Tibial nerve (tissue), 4 donors: ENCODE data around the gene IER3.

Experiments used
- CTCF ChIP-seq, 5 experiments: fragments of 200-600 bp in 3 of 5; fragments of 450-650 bp in 2 of 5; sonication (generic) in 3 of 5; IDR thresholded peaks; one replicate each; pipeline ENCODE4 v1.5.1; 2016 to 2019; ENCODE audit warnings: antibody characterized with exemption in 5 of 5, mild to moderate bottlenecking in 3 of 5, moderate library complexity in 2 of 5
- EP300 ChIP-seq, 2 donors: sonication (generic); formaldehyde crosslinking; IDR thresholded peaks; one replicate each; pipeline ENCODE4 v1.6.1; 2017; ENCODE audit warnings: antibody characterized with exemption in 2 of 2, mild to moderate bottlenecking in 1 of 2
- POLR2A ChIP-seq, 2 donors: fragments of 450-650 bp; IDR thresholded peaks; one replicate each; pipeline ENCODE4 v1.6.1; 2017; ENCODE audit warnings: antibody characterized with exemption in 2 of 2, mild to moderate bottlenecking in 2 of 2, moderate library complexity in 2 of 2

- no peak for TF ChIP-seq CTCF (IDR thresholded peaks at IDR 0.05)
- TF ChIP-seq POLR2A (IDR thresholded peaks at IDR 0.05): no peak
- no peak for TF ChIP-seq EP300 (IDR thresholded peaks at IDR 0.05)
Measured at GRCh38 chr6:30709101-30709868, 35.1 kb downstream of the IER3 start.
